SU-DHL-6 (cell line): Measurements from ENCODE around the gene CXCR6.

Experiments
- CTCF ChIP-seq: fragments of 200-600 bp; sonication (generic); IDR thresholded peaks from one replicate; pipeline ENCODE4 v1.5.1; 2017; ENCODE audit warnings: antibody characterized with exemption, mild to moderate bottlenecking, low read length, moderate library complexity; ENCODE audit not compliant: insufficient read depth, poor library complexity, severe bottlenecking
- EZH2phosphoT487 ChIP-seq: fragments of 200-600 bp; sonication (generic), shearing (Covaris generic); conservative IDR thresholded peaks from 2 replicates; pipeline ENCODE4 v1.6.1; 2018; ENCODE audit warnings: mild to moderate bottlenecking, antibody characterized with exemption, low read length, moderate library complexity, mixed read lengths

- TF ChIP-seq CTCF (no peak), EZH2phosphoT487 (no peak)
Observed at GRCh38 chr3:45943207-45943846, at the start of gene CXCR6.
